Activated T-cell treated with anti-CD3 and anti-CD28 coated beads, Interleukin-2, amount 50 U/mL, for 4 hours (primary cell): ENCODE data around the gene ANKS1A. TPM values are rescaled to one million over a fixed set of nuclear protein-coding genes. Genes with fewer than 3 reads are reported as not detected.
"Not testable (repeated sequence)": the region's sequence is repeated elsewhere in the genome, so short reads cannot be mapped to it uniquely, and the experiment has no call there.

ENCODE experiments used
- ATAC-seq, 2 donors: fragments of 200-7000 bp; cut with Tn5 transposase; one replicate each; pipeline ENCODE4 v1.10.0; 2021
- DNase-seq: peaks from one replicate; pipeline ENCODE4 v3.0.0-alpha.2; 2020
- H3K27me3 Mint-ChIP-seq: one replicate; pipeline ENCODE4 v1.8.0; 2021; ENCODE audit warnings: low read depth, mixed read lengths
- H3K36me3 Mint-ChIP-seq: one replicate; pipeline ENCODE4 v1.8.0; 2022; ENCODE audit warnings: mixed read lengths; ENCODE audit not compliant: insufficient read depth
- H3K4me1 Mint-ChIP-seq: one replicate; pipeline ENCODE4 v1.8.0; 2021; ENCODE audit warnings: low read depth, mixed read lengths
- H3K4me3 Mint-ChIP-seq: one replicate; pipeline ENCODE4 v1.8.0; 2021; ENCODE audit warnings: mild to moderate bottlenecking, moderate library complexity, mixed read lengths
- H3K9me3 Mint-ChIP-seq: one replicate; pipeline ENCODE4 v1.8.0; 2021; ENCODE audit warnings: mixed read lengths
- total RNA-seq, 3 donors: library from RNA; stranded (reverse); gene quantifications; one replicate each; pipeline ENCODE4 v1.2.1, GENCODE V29; 2021

ANKS1A gene
- total RNA-seq, 3 donors from 2014 or later = 7.7 to 8.3 (median 8.2) TPM

DNA sequence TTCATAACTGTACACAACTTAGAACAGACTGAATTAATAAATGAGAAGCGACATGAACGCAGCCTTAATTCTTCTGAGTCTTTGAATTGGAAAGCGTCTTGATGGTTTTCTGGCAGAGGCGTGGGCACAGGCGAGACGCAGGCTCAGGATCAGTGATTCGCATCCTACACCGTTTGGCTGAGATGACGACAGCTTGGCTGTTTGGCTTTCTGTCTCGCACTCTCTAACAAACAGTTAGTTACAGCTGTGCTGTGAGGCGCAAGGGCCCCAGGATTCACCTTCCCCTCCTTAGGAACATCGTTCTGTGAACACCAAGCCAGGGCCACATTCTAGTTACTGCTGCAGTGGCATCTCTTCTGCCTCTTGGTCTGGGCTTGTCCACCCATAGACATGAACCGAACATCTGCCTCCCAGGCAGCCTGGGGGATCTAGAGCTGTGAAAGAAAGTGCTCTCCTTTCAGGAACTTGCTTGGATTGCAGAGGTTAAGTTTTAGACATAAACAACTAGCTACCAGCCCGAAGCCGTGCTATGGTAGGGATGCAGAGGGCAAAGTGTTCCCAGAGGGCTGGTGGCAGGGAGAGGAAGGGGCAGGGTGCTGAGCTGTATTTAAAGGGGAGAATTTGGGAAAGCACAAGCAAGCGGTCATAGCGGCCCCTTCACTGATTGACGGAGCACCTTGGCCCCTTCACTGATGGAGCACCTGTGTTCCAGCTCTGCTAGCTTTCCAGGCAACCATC is 202.5 kb downstream of the ANKS1A start:
- DNase-seq = no peak
- Mint-ChIP-seq H3K9me3 (no peaks in the 10 kb centered on the region), H3K36me3 (peaks cover 17% of the 10 kb centered on the region), H3K4me3 (no peak overlapping the region), H3K27me3 (no peaks in the 10 kb centered on the region), H3K4me1 (no peaks in the 10 kb centered on the region)
- no peak for ATAC-seq

DNA sequence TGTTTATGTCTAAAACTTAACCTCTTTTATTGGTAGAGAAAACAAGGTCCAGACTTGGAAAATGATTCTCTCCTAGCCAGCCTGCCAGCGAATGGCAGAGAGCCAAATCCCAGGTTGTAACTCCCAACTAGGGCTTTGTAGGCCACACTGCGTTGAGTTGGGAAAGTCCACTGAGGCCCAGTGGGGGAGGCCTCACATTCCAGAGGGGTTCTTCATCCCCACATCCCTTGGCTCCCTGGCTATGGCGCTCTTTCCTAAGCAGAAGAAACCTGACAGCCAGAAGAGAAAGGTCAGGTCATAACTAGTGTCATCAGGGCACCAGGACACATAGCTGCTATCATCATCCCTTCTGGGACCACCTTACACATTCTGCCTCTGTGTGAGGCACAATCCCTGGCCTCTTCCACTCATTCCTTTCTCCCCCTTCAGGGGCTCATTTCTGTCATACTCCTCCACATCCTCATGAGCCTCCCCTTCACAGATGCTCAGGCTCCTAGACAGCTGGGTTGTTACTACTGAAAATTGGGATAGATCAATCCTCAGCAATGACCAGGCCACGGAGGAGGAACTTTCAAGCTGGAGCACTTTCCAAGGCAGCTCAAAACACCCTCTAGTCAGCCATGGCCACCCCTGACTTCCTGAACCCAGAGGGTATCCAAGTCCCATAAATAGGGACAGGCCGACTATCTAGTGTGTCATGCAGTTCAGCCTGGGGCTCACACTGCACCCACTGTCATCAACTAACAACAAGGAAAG is 203.5 kb downstream of the ANKS1A start:
- no peaks in the 10 kb centered on the region for H3K27me3 Mint-ChIP-seq
- ATAC-seq = peak in 1 of 2 donors; percentile 18

DNA sequence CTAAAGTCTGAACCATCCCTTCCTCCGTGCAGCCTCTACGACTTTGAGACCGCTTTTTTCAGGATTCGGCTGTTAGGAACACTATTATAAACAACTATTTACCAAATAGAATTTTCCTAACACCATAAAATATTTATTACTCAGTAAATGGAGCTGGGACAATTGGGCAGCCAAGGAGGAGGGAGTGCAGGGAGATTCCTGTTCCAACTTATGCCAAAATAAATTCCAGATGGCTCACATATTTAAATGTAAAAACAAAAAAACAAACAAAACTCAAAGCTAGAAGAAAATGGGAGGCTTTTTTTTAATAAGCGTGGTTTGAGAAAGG is 204.0 kb downstream of the ANKS1A start:
- Mint-ChIP-seq H3K4me1 (no peaks in the 10 kb centered on the region), H3K9me3 (no peaks in the 10 kb centered on the region), H3K36me3 (peaks cover 6% of the 10 kb centered on the region), H3K27me3 (no peaks in the 10 kb centered on the region), H3K4me3 (no peak overlapping the region)
- DNase-seq = no peak
- no peak for ATAC-seq

More for the DNA sequence above, 203.5 kb downstream of the ANKS1A start:
- no peaks in the 10 kb centered on the region for H3K4me1 Mint-ChIP-seq
- no peak for DNase-seq
- no peak overlapping the region for H3K4me3 Mint-ChIP-seq
- peaks cover 9% of the 10 kb centered on the region for H3K36me3 Mint-ChIP-seq
- H3K9me3 Mint-ChIP-seq = no peaks in the 10 kb centered on the region

DNA sequence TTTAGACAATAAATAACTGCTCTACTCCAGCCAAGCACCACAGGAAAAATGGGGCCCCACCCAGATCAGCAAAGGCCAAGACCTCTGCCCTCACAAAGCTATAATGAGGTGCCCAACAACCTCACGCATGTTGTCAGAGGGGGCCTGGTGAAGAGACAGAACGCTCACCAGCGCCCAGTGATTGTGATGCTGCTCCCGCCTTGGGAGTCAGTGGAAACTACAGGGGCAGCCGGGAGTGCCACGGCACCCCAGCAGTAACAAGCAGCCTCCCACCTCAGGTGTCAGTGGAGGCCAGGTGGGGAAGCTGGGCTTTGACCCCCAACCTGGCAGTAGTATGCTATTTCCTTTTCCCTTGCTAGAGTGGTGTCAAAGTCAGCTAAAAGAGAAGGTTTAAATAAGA is 204.7 kb downstream of the ANKS1A start:
- no peak for DNase-seq
- Mint-ChIP-seq H3K4me3 (no peak overlapping the region), H3K4me1 (no peaks in the 10 kb centered on the region), H3K9me3 (no peaks in the 10 kb centered on the region), H3K27me3 (no peaks in the 10 kb centered on the region), H3K36me3 (peaks cover 6% of the 10 kb centered on the region)
- ATAC-seq = no peak

DNA sequence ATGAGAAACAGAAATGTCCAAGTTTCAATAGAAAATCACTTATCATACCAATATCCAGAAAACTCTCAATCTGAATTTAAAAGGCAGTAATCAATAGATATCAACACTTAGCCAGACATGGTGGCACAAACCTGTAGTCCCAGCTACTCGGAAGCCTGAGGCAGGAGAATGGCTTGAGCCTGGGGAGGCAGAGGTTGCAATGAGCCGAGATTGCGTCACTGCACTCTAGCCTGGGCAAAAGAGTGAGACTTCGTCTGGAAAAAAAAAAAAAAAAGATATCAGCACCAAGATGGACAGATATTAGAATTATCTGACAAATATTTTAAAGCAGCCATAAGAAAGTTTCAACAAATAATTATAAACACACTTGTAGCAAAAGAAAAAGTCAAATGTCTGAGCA is 205.1 kb downstream of the ANKS1A start:
- H3K36me3 Mint-ChIP-seq = peaks cover 6% of the 10 kb centered on the region
- ATAC-seq = no peak

DNA sequence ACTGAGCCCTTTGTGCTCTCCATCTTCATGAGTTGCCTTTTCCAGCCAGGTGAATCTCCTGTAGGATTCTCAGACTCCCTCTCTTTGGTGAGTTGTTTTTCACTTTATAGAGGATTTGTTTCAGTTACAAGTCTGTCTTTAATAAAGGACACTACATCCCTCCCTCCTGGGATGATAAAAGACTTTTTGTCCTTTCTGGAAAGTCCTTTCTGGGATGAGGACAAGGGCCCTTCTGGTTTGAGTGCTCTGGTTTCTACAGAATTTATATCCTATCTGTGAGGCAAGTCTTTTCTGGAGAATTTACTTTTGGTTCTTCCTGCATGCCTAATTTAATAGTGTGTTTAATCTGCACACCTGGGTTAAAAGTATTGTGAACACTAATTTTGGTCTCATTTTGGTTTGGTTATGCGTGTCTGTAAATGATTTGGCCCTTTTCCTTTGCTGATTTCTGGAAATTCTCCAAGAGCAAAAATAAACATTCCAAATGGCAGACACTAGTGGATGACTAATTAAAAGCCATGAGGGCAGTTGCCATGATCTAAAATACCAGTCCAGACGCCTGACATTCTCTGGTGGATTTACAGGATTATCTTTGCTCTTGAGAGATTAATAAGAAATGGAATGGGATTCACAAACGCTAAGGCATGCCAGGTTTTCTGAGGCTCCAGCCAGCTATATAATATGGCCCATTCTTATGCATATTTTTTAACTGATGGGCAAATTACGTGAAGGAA is 207.2 kb downstream of the ANKS1A start:
- Mint-ChIP-seq H3K4me3 (no peak overlapping the region), H3K4me1 (no peaks in the 10 kb centered on the region), H3K27me3 (no peaks in the 10 kb centered on the region), H3K9me3 (no peaks in the 10 kb centered on the region), H3K36me3 (peaks cover 3% of the 10 kb centered on the region)
- ATAC-seq (no peak), DNase-seq (no peak)

More for the DNA sequence above, 205.1 kb downstream of the ANKS1A start:
- Mint-ChIP-seq H3K9me3 (no peaks in the 10 kb centered on the region), H3K4me3 (no peak overlapping the region), H3K27me3 (no peaks in the 10 kb centered on the region), H3K4me1 (no peaks in the 10 kb centered on the region)
- no peak for DNase-seq

DNA sequence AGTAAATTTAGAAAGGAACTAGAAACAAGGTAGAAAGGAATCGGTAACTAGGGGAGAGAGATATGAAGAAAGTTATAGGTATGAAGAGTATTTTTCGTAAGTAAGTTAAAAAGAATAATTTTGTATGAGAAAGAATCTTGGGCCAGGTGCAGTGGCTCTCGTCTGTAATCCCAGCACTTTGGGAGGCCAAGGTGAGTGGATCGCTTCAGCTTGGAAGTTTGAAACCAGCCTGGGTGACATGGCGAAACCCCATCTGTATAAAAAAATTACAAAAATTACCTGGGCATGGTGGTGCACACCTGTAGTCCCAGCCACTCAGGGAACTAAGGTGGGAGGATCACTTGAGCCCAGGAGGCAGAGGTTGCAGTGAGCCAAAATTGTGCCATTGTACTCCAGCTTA is 210.1 kb downstream of the ANKS1A start:
- no peak for ATAC-seq
- DNase-seq = no peak
- Mint-ChIP-seq H3K4me1 (no peaks in the 10 kb centered on the region), H3K9me3 (no peaks in the 10 kb centered on the region), H3K36me3 (no peaks in the 10 kb centered on the region), H3K27me3 (peaks cover 4% of the 10 kb centered on the region), H3K4me3 (no peak overlapping the region)

DNA sequence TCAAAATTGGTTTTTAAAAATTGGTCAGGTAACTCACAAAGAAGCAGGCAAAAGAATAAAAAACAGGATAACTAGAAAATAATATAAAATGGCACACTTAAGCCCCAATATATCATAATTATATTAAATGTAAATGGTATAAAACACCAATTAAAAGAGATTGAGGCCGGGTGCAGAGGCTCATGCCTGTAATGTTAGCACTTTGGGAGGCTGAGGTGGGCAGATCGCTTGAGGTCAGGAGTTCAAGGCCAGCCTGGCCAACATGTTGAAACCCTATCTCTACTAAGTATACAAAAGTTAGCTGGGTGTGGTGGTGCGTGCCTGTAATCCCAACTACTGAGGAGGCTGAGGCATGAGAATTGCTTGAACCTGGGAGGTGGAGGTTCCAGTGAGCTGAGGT is 216.0 kb downstream of the ANKS1A start:
- no peak for DNase-seq
- ATAC-seq = no peak
- Mint-ChIP-seq H3K4me3 (no peak overlapping the region), H3K36me3 (no peaks in the 10 kb centered on the region), H3K9me3 (peaks cover 7% of the 10 kb centered on the region), H3K27me3 (peaks cover 11% of the 10 kb centered on the region), H3K4me1 (no peaks in the 10 kb centered on the region)

DNA sequence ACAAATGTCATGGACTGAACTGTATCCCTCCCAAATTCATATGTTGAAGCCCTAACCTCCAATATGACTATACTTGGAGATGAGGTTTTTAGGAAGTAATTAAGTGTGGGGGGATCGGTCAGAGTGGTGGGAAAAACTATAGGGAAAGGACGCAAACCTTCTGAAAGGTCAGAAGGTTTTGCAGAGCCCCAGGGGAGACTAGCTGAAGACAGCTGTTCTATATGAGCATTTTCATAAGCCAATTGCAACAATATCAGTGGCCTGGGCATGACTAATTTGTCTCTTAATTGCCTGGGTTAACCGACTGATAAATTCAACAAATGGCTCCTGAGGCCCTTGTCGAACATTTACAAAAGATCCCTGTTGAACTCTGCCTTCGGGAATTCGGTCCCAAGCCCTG is 217.0 kb downstream of the ANKS1A start:
- DNase-seq, H3K4me3 Mint-ChIP-seq, H3K36me3 Mint-ChIP-seq, H3K9me3 Mint-ChIP-seq, ATAC-seq, H3K4me1 Mint-ChIP-seq: not testable (repeated sequence)
- H3K27me3 Mint-ChIP-seq = peaks cover 11% of the 10 kb centered on the region

DNA sequence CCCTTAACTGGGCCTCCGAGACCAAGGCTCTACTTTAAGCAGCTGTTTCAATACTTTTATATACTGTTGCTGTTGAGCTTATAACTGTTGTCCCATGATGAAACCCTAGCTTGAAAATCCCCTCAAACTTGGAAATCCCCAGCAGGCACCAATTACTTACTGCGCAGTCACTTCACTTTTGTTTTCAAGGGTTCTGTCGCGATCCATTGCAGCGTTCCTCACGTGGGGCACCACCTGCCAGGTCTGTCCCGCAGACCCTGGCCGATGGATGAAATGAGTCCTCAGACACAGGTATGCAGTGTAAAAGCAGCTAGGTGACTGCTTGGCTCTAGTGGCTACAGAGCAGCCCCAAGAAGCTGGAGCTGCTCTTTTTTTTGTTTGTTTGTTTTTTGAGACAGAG is 218.2 kb downstream of the ANKS1A start:
- Mint-ChIP-seq H3K27me3 (peaks cover 11% of the 10 kb centered on the region), H3K9me3 (peaks cover 15% of the 10 kb centered on the region)
- not testable (repeated sequence) for DNase-seq, H3K36me3 Mint-ChIP-seq, H3K4me1 Mint-ChIP-seq, H3K4me3 Mint-ChIP-seq
- peak; percentile 38 to 43 for ATAC-seq

DNA sequence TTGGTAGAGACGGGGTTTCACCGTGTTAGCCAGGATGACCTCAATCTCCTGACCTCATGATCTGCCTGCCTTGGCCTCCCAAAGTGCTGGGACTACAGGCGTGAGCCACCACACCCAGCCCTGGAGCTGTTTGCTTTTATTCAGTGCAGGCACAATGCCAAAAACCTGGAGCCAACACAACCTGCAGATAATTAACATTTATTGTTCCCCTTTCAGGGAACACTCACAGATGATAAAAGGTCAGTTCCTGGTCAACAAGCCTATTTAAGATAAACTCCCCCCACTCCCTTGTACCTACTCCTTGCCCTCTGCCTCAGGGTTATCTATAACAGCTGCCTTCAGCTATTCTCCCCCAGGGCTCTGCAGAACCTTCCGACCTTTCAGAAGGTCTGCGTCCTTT is 218.7 kb downstream of the ANKS1A start:
- H3K4me3 Mint-ChIP-seq, DNase-seq, H3K4me1 Mint-ChIP-seq, H3K36me3 Mint-ChIP-seq, ATAC-seq: not testable (repeated sequence)
- H3K27me3 Mint-ChIP-seq = peaks cover 11% of the 10 kb centered on the region
- peaks cover 15% of the 10 kb centered on the region for H3K9me3 Mint-ChIP-seq

DNA sequence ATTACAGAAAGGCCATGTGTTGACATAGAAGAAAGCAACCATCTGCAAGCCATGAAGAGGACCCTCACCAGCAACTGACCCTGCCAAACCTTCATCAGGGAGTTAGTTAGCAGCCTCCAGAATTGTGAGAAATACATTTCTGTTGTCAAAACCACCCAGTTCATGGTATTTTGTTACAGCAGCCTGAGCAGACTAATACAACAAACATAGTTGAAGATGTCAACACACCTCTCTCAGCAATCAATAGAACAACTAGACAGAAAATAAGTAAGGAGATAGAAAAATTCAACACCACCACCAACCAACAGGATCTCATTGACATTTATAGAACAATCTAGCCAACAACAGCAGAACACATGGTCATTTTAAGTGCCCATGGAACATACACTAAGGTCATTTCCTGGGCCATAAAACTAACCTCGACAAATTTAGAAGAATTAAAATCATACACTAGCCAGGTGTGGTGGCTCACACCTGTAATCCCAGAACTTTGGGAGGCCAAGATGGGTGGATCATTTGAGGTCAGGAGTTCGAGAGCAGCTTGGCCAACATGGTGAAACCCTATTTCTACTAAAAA is 219.3 kb downstream of the ANKS1A start:
- H3K27me3 Mint-ChIP-seq = peaks cover 9% of the 10 kb centered on the region
- peaks cover 15% of the 10 kb centered on the region for H3K9me3 Mint-ChIP-seq
- H3K36me3 Mint-ChIP-seq = no peaks in the 10 kb centered on the region
- ATAC-seq = no peak
- DNase-seq = no peak
- H3K4me3 Mint-ChIP-seq = no peak overlapping the region
- no peaks in the 10 kb centered on the region for H3K4me1 Mint-ChIP-seq

DNA sequence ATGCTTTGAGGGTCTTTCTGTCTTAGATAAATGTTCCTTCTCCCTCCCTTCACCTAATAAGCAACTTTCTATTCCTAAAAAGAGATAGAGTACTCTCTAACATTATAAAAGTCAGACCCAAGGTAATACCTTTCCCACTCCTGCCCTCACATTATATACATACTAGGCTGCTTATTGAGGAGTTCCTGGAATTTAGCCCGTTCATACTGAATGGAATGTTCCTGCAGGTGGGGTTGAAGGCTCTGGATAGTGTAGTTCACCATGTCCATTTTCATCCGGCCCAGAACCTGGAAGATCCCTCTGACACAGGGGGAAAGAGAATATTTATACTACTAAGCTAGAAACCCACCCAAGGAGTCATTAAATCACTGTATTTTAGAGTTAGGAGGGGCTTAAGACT is 231.7 kb downstream of the ANKS1A start:
- H3K9me3 Mint-ChIP-seq = peaks cover 5% of the 10 kb centered on the region
- ATAC-seq (no peak), DNase-seq (no peak)
- H3K4me3 Mint-ChIP-seq = no peak overlapping the region
- H3K36me3 Mint-ChIP-seq = no peaks in the 10 kb centered on the region
- no peaks in the 10 kb centered on the region for H3K4me1 Mint-ChIP-seq
- peaks cover 6% of the 10 kb centered on the region for H3K27me3 Mint-ChIP-seq

DNA sequence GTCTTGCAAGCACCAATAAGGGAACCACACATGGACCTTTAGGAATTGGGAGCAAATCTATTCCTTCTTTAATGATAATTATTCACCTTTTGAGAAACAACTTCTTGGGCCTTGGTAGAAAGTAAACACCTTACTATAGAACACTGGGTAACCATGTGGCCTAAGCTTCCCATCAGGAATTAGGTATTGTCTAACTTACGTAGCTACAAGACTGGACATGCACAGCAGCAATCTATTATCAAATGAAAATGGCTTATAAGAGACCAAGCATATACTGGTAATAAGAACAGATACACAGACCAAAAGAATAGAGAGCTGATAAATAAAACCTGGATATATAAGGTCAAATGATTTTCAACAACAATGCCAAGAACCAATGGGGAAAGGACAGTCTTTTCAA is 235.3 kb downstream of the ANKS1A start:
- ATAC-seq (no peak), DNase-seq (no peak)
- no peak overlapping the region for H3K4me3 Mint-ChIP-seq
- no peaks in the 10 kb centered on the region for H3K4me1 Mint-ChIP-seq
- no peaks in the 10 kb centered on the region for H3K36me3 Mint-ChIP-seq
- peaks cover 9% of the 10 kb centered on the region for H3K27me3 Mint-ChIP-seq
- H3K9me3 Mint-ChIP-seq = peaks cover 5% of the 10 kb centered on the region
